ENCODE data around the gene PYROXD2. TPM values are rescaled to one million over a fixed set of nuclear protein-coding genes. Genes with fewer than 3 reads are reported as not detected.

The PYROXD2 gene
- total RNA-seq, 1 donor from 2014 or later = 4.0 TPM

DNA sequence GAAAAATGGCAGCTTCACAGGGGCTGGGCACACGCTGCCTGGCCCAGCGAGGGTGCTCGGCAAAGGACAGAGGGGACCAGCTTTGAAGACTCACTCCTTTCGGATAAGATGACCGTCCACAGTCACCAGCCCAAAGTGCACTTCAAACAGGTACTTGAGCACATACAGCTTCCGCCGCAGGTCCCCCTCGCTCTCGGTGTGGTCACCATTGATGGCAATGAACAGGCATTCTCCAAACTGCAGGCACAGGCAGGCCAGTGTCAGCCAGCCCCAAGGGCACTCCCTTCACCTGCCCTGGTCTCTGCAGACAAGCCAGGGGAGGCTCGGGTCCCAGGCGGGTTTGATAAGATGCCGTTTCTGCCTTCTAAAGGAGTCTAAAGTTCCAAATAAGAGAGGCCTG, 20.2 kb upstream of the PYROXD2 start:
- DNase-seq (ENCODE audit: low read depth, low spot score) = no peak

DNA sequence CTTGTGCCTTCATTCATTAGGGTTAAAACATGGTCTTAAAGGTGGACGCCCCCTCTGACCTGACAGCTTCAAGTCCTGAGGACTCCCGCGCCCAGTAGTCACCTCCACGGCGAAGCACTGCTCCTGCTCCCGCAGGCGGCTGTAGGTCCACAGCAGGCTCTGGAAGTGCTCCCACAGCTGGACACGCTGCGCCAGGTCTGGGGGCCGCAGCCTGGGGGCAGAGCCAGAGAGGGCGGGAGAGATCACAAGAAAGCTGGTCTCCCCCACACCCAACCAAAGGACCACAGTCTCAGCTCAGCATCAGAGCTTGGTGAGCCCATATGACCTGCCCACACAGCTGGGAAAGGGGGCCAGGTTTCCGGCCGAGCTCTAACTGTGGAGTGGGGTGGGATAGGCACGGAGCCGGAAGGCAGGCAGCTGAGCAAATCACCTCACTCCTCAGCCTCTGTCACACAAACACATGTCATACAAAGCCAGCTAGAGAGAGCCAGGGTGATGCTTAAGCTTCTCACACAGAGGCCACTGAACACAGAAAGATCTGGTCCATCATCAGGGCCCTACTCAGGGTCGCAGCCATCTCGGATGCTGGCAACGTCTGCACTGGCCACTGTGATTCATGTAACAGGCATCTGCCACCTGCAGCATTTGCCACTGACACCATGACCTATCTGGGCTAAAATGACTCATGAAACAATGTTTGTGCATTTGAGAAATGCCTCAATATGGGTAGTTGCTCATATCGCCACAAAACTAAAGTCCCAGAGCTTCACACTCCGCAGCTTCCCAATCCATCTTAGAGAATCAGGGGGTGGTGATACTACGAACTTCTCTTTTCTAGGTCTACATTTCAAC, 19.1 kb upstream of the PYROXD2 start:
- no peak for DNase-seq (ENCODE audit: low read depth, low spot score)

DNA sequence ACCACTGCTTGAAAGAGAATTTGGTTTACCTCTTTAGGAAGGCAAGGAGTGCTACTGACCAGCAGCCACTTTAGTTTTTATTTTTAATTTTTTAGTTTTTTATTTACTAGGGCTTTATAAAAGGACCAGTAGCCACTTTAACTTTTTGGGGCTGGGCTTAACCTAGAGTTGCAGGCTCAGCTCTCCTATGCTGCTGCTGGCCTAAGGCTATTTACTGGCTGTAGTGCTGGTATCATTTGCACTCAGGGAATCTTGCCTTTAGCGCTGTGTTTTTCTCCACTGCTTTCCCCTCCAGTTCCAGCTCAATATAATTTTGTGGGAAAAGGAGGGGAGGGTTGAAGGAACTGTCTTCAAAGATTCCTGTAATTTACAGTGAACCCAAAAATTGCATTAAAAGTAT, 18.4 kb upstream of the PYROXD2 start:
- DNase-seq (ENCODE audit: low read depth, low spot score) = no peak

DNA sequence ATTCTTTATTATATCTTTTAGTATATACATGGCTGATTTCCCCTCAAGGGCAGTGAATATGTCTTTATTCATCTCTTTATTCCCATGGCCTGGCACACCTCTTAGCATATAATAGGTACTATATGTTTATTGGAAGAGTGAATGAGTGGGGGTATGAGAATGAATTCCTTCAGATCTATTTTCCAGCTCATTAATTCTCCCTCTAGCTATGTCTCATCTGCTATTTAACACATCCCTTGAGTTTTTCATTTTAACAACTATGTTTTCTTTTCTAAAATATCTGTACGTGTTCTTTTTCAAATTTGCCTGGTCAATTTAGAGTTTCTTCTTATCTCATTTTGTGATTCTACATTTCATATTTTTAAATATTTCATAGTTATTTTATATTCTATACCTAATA, 17.3 kb upstream of the PYROXD2 start:
- no peak for DNase-seq (ENCODE audit: low read depth, low spot score)

DNA sequence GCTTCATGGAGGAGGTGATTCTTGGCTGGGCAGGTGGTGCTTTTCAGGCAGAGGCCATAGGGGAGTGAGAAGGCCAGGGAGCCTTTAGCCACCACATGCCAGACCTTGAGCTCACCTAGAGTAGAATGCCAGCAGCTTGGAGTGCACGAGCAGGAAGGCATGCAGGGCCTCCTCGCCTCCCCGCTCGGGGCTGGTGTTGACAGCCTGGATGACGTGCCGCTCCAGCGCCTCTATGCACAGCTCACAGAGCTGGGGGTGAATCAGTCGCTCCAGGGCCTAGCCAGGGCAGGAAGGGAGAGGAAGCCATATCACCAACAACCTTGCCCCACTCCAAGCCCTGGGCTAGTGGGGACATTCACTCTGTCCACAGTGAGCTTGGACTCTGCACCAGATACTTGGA, 16.0 kb upstream of the PYROXD2 start:
- no peak for DNase-seq (ENCODE audit: low read depth, low spot score)

DNA sequence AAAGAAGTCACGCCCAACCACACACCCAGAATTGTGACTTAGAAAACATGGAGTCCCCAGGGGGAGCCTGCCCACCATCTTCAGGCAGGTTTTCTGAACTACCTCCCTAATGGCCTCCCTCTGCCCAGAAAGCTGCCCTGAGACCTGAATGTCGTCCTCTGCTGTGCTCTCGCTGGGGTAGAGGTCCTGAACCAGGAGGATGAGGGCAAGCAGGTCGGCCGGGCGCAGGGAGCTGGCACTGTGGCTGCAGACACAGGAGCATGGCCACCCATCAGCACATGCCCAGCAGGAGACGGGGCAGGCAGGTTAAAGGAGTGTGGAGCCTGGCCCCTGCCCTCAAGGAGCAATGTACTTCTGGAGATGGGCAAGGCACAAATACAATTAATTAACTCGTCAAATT, 15.4 kb upstream of the PYROXD2 start:
- DNase-seq (ENCODE audit: low read depth, low spot score) = no peak

DNA sequence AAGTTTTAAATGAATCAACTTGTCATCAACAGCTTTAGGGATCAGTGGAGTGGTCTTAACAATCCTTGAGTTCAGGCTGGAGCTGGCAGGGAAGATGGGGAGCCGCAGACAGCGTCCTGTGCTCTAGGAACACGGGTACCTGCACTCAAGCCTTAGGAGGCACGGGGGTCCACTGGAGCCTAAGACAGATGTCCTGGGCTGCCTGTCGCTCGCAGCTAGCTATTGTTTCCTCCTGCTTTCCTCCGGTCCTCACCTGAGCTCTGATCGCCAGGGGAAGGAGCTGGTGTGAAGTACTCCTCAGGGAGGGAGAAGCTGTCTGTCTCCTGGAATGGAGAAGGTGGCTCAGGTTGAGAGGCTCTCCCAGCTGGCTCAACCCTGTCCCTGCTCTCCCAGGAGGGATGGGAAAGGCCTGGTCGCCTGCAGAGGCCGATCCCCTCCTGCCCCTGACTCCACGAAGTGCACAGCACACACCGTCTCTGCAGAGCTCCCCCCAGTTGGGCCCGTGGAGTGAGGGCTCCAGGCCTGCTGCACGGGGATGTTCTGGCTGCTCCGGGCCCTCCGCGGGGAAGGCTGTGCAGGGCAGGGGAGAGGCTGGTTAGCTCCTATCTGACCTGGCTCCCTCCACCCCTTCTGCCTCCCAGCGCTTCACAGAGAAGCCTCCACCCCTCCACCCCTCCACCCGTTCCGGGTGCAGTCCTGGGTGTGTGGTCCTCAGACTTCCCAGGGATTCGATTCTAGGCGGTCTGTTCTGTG, 14.5 kb upstream of the PYROXD2 start:
- DNase-seq (ENCODE audit: low read depth, low spot score) = no peak

DNA sequence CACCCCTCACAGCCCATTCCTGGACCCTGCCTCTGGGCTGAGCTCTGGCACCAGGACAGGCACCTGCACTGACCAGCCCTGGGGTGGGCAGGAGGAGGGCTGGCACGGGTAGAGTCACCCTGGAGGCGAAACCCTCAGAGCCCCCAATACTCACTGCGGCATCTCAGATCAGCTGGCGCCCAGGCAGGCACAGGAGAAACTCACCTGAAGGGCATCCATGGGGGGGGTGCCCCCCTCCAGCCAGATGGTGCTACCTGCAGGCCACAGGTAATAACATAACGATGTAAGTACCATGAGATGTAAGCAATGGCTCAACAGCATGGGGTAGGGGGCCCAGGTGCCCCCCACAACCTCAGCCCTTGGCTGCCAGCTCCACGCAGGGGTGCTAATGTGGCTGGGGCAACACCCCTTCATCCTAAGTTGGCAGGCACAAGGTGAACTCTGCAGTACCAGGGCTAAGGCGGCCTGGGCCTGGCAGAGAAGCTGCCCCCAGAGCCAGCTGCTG, 12.1 kb upstream of the PYROXD2 start:
- no peak for DNase-seq (ENCODE audit: low read depth, low spot score)

DNA sequence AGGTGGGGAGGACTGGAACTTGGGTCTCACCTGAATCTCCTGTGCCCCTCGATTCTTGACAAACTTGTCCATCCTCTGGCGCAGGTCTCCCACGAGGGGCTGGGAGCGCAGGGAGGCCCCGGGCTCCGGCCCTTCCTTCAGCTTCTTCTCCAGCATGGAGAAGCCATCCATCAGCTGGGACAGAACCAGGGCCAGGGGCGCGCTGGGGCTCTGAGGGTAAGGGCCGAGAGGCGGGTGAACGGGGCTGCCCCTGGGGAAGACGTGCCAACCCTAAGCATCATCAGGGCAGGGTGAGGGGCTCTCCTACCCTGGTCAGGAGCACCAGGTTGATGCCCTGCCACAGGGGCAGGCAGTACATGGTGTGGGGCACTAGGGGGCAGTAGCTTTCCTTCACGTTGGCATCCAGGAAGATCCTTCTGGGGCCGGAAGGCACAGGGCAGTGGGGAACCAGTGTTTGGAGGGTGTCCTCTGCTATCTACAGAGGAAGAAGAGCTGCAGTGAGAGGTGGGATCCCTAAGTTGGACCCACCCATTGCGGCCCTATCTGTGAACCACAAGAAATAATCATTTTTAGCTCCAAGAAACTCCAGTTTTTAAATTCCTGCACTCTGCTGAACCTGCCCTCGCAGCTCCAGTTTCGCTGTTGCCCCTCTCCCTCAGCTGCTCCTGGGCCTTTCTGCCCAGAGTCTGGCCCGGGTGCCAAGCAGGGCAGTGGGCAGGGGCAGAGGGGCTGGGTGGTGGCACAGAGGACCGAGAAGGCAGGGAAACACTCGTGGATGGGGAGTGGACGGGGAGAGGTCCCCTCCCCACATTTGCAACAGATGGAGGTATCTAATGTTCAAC, 10.8 kb upstream of the PYROXD2 start:
- DNase-seq (ENCODE audit: low read depth, low spot score) = no peak

DNA sequence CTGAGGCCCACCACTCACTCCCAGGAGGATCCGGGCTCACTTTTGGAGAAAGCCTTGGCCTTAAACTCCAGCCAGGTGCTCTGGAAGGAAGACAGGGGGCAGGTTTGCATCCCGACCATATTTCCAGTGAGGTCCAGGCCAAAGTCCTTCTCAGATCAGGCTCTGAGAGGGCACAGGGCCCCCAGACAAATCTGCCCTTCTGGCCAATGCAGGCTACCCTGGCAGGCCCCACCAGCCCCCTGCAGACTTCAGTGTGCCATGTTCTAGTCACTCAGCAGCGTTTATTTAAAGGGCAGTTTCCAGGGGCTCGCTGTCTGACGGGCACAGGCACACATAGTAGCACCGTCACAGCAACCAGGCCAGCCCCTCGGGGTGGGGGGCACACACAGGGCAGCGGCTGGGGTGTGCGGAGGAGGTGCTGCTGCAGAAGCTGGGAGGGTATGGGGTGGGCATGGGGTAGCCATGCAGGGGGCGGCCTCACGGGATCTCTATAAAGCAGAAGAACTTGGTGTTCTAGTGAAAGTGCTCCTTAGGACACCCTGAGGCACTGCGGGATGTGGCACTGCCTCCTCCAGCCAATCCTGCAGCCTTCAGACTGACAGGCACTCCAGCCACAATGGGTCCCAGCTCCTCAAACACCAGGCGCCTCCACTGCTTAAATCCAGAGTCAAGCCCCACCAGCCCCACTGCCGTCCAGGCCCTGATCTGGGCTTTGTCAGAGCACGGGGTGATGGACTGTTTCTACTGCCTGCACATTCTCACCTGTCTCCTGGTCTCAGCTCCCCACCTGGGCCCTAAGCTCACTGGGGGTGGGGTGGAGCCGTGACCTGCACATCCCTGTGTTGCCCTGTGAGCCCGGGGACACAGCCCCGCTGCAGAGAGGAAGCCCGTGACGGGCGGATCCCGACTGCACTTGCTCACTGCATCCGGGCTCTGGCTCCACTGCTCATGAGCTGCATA, 9.6 kb upstream of the PYROXD2 start:
- no peak for DNase-seq (ENCODE audit: low read depth, low spot score)

DNA sequence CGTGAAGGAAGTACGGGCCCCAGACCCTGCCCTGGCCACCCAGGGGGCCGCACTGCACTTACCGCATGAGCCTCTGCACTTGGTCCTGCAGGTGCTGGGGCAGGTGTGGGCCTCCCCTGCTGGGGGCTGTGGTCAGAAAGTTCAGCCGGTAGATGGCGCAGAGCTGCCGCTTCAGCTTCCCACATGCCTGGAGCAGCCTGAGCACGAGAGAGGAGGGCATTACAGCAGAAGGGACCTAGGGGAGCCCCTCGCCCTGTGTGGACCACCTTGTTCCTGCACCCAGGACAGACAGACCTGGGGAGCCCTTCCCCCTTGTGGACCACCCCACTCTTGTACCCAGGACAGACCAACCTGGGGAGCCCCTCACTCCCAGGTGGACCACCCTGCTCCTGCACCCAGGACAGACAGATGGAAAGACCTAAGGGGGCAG, 8.7 kb upstream of the PYROXD2 start:
- no peak for DNase-seq (ENCODE audit: low read depth, low spot score)

DNA sequence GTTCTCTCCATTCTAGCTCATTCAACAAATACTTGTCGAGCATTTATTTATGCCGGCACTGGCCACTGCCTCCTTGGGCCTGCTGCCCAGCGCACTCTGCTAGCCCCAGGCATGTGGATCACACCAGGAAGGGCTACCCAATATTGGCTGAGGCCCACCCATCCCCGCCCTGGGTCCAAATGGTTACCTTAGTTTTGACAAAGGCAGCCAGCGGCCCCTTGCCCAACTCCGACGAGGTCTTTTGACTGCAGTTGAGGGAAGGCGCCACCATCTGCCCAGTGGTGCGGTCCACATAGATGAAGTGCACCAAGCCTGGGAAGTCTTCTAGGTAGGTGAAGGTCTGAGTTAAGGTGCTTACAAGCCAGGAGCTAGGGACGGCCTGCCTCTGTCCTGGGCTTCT, 7.2 kb upstream of the PYROXD2 start:
- no peak for DNase-seq (ENCODE audit: low read depth, low spot score)

DNA sequence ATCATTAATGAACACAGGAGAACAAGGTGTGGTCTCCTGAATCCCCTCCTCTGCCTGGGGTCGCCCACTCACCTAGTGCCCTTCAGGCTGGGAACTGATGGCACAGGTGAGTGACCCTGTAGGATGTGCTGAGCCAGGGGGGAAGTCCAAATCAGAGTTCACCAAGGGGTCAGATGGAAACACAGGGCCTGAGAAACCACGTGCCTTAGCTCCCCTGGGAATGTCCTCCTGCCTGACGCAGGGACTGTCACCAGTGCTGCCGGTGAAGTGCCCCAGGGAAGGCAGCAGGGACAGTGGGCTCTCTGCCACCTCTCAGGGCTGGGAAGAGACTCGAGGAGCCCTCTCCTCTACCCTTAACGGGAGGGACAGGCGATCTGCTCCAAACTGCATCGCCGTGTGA, 5.8 kb upstream of the PYROXD2 start:
- no peak for DNase-seq (ENCODE audit: low read depth, low spot score)

DNA sequence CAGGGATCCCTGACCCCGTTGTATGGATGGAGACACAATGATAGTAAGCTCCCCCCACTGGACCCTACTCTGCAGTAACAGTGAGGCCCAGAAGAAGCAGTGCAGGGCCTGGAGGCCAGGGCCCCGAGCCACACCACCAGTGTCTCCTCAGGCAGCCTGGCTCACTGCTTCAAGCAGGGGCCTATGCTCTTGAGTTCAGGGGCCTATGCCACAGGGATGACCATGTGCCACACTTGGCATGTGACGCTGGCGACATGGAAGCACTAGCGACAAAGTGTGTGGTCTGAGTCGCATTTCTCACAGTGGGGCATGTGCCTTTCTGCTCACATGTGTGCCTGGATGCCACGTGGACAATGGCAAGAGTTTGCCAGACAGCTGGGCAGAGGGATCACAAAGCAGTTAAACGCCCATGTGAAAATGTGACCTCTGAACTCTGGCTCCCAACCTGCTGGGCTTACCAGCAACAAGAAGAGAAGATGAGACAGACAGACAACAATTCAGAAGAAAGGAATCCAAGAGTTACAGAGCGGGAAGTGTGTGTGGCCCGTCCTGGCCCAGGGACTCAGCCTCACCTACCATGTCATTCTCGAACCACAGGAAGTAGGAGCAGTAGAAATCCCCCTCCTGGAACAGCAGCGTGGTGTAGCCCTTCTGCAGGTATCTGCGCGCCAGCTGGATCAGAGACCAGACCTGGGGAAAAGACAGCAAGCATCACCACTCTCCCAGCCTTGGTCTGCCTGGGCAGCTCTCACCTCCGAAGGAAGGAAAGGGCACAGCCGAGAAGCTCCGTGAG, 4.7 kb upstream of the PYROXD2 start:
- no peak for DNase-seq (ENCODE audit: low read depth, low spot score)

DNA sequence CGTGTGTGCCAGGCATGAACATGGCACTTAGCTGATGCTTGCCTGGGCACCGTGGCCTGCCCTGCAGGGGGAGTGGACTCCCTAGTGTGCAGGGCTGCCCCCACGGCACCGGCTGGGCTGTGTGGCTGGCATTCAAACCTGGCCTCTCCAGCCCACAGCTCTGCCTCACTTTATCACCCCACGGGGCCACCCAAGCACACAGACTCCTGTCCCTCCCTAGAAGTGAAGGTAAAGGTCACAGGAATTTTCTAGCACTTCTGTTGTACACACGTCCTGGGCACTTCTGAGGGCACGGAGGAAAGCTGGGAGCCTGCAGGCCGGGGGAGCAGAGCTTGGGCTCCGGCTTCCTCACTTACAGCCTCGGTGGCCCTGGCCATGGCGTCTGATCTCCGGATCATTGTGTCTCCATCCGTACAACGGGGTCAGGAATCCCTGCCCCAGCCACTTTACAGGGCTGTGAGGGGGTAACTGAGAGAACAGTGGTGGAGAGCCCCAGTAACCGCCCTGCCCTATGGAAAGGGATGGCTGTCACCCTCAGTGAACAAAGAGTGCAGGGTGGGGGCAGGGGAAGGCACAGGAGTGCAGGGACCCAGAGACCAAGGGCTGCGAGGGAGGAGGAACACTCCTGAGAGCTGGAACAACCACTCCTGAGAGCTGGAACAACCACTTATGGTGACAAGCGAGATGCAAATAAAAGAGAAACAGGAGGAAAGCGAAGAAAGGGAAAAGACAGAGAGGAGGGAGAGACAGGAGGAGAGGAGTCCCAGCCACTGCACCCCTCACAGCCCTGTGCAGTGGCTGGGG, 3.9 kb upstream of the PYROXD2 start:
- no peak for DNase-seq (ENCODE audit: low read depth, low spot score)

DNA sequence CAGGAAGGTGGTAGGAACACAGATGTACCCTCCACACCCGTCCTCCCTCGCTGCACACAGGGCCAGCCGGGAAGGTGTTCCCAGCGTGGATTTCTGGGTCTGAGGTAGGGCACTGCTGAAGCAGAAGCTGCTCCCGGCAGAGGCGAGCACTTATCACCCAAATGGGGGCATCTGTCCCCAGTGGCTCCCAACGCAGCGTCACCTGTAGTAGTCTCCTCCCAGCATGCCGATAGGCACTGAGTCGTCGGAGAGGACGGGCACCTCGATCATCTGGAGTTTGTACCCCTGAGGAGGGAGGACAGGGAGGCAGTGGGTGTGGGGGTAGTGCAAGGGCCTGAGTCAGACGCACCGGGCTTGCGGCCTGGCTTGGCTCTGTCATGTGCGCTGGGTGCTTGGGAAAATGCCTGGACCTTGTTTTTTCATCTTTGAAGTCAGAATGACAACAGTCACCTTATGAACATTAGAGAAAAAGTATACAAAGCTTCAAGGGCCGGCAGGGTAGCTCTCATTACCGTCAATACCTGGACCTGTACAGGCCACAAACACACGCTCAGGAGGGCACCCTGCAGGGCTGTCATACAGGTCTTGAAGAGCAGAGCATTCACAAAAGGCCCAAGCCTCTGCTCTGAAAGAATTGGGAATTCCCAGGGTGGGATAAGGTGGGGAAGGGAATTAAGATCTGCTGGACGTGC, 3.1 kb upstream of the PYROXD2 start:
- DNase-seq (ENCODE audit: low read depth, low spot score) = no peak

DNA sequence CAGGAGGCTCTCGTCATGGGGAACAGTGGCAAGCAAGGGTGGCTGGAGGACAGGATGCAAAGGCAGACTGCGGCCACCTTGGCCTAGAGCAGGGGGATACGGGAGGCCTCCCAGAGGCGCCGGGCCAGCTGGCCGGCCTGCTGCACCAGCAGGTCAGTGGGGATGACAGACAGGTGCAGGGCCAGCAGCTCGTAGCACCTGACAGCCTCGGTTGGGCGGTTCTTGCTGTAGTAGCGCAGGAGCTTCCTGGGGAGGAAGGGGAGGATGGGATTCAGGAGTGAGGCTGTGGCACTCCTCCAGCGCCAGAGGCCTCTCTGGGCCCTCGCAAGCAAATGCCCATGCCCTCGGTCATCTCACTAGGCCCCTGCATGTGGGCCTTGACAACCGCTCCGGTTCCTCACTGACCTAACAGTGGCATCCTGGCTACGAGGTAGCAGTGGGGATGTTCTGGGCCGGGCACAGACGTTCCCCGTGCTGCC, 2.5 kb upstream of the PYROXD2 start:
- DNase-seq (ENCODE audit: low read depth, low spot score) = no peak
